A673 (cell line): Measurements from ENCODE around the gene NHSL1.

Experiments used
- EZH2 ChIP-seq: fragments of 200-600 bp; sonication (generic); IDR thresholded peaks from 2 replicates; pipeline ENCODE4 v1.6.1; 2017; ENCODE audit warnings: borderline replicate concordance, low read depth, mild to moderate bottlenecking, mixed read lengths, antibody characterized with exemption, low read length; ENCODE audit not compliant: poor library complexity, severe bottlenecking
- TF ChIP-seq, protein P1 (sequence below): fragments of 300-800, 200-600 bp; sonication (generic); conservative IDR thresholded peaks from 2 replicates; pipeline ENCODE4 v1.5.1; 2017; ENCODE audit warnings: low read depth, mild to moderate bottlenecking, antibody characterized with exemption, low read length, moderate library complexity, mixed read lengths

- TF ChIP-seq, protein P1, sequence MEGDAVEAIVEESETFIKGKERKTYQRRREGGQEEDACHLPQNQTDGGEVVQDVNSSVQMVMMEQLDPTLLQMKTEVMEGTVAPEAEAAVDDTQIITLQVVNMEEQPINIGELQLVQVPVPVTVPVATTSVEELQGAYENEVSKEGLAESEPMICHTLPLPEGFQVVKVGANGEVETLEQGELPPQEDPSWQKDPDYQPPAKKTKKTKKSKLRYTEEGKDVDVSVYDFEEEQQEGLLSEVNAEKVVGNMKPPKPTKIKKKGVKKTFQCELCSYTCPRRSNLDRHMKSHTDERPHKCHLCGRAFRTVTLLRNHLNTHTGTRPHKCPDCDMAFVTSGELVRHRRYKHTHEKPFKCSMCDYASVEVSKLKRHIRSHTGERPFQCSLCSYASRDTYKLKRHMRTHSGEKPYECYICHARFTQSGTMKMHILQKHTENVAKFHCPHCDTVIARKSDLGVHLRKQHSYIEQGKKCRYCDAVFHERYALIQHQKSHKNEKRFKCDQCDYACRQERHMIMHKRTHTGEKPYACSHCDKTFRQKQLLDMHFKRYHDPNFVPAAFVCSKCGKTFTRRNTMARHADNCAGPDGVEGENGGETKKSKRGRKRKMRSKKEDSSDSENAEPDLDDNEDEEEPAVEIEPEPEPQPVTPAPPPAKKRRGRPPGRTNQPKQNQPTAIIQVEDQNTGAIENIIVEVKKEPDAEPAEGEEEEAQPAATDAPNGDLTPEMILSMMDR, result no peak
- TF ChIP-seq EZH2, result no peak
These were observed 27.5 kb upstream of the NHSL1 start for GRCh38 chr6:138526822-138527235.
